ENCODE results near the gene PANK4. TPM values are rescaled to one million over a fixed set of nuclear protein-coding genes. Genes with fewer than 3 reads are reported as not detected.

PANK4 gene
- total RNA-seq, 1 experiment from 2014 or later: 45.6 TPM

DNA sequence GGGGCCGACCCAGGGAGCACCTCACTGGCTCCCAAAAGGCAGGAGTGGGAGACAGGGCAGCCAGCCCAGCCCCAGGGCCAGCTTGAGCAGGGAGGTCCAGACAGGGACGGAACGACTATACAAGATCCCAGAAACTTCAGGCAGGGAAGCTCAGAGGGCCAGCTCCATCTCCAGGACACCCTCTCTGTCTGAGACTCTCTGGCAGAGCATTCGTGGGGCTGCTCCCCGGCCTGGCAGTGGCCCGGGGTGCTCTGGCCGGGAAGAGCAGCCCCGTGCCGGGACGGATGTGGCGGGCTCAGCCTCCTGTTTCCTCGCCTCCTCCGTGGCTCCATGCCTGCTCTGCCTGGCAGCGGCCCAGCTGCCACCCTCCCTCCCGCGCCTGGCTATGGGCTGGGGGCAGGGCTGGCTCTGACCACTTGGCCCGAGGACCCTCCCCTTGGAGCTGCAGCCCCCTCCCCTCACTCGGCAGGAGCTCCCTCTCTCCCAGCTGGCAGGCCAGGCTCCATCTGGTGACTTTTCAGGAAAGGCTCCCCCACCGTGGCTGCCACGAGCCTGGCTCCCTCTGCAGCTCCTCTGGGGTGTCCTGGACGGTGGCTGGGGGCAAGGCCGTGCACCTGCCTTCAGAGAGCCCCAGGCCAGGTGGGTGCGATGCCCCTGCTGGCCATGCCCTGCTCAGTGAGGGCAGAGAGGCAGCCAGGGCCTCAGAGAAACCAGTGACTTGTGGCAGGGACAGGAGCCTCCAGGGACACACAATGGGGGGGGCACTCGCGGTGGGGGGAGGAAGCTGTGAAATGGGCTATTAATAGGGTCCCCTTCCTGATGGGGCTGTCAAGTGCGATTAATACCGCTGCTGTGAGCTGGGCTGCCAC, 55.9 kb downstream of the PANK4 start:
- Histone ChIP-seq H3K9me3 (ENCODE audit: low read depth, low read length, poor library complexity, severe bottlenecking) (no peaks in the 10 kb centered on the region), H3K27me3 (replicated peaks; ENCODE audit: insufficient read depth, low read depth, low read length, poor library complexity) (peaks cover 42% of the 10 kb centered on the region), H3K4me3 (ENCODE audit: low read depth, low read length, poor library complexity, severe bottlenecking) (no peak overlapping the region), H3K4me1 (ENCODE audit: insufficient read depth, low read length, poor library complexity, severe bottlenecking) (no peaks in the 10 kb centered on the region), H3K36me3 (ENCODE audit: insufficient read depth, low read length, poor library complexity, severe bottlenecking) (no peaks in the 10 kb centered on the region), H3K27ac (ENCODE audit: low read depth, low read length, poor library complexity, severe bottlenecking) (no peak overlapping the region)
- POLR2A ChIA-PET (ENCODE audit: low non-redundant PET): no interaction called here
- CTCF ChIA-PET: no interaction called here
- intact Hi-C loops (cut with micrococcal nuclease; ENCODE audit: unreplicated experiment): no loop called here
- TF ChIP-seq CTCF (conservative IDR thresholded peaks at IDR 0.05; ENCODE audit: low read depth, low read length): no peak
- TF ChIP-seq EZH2 (IDR thresholded peaks at IDR 0.05; ENCODE audit: borderline replicate concordance, low read depth, low read length, poor library complexity, severe bottlenecking): no peak
- DNase-seq (ENCODE audit: low spot score): no peak
- BruUV-seq (replicated peaks): no TSS peak

GRCh38 chr1:2469103-2469940, 57.1 kb downstream of the PANK4 start:
- ChIA-PET CTCF (no interaction called here), POLR2A (ENCODE audit: low non-redundant PET) (no interaction called here)
- no peak for DNase-seq (ENCODE audit: low spot score)
- intact Hi-C loops (cut with micrococcal nuclease; ENCODE audit: unreplicated experiment): no loop called here
- H3K9me3 ChIP-seq (ENCODE audit: low read depth, low read length, poor library complexity, severe bottlenecking): no peaks in the 10 kb centered on the region
- peaks cover 54% of the 10 kb centered on the region for H3K27me3 ChIP-seq (replicated peaks; ENCODE audit: insufficient read depth, low read depth, low read length, poor library complexity)
- H3K4me3 ChIP-seq (ENCODE audit: low read depth, low read length, poor library complexity, severe bottlenecking): no peak overlapping the region
- H3K36me3 ChIP-seq (ENCODE audit: insufficient read depth, low read length, poor library complexity, severe bottlenecking): no peaks in the 10 kb centered on the region
- H3K4me1 ChIP-seq (ENCODE audit: insufficient read depth, low read length, poor library complexity, severe bottlenecking): no peaks in the 10 kb centered on the region
- TF ChIP-seq CTCF (conservative IDR thresholded peaks at IDR 0.05; ENCODE audit: low read depth, low read length): no peak
- no peak for TF ChIP-seq EZH2 (IDR thresholded peaks at IDR 0.05; ENCODE audit: borderline replicate concordance, low read depth, low read length, poor library complexity, severe bottlenecking)
- no TSS peak for BruUV-seq (replicated peaks)
- H3K27ac ChIP-seq (ENCODE audit: low read depth, low read length, poor library complexity, severe bottlenecking): no peak overlapping the region

DNA sequence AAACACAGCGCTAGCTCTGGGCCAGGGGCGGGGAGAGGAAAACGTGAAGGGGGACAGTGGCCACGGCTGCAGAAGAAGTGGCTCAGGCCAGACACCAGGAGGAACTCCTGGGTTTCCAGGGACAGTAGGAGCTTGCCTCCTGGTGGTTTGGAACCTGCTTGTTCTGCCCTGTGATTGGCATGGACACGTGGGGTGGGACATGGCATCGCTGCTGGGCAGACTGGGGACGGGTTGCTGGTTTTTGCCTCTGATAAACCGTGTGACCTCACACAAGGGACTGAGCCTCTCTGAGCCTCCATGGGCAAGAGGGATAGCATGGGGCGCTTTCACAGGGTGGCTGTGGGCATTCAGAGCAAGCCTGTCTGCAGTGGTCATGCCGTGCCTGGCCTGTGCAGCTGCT, 57.9 kb downstream of the PANK4 start:
- Histone ChIP-seq H3K27ac (ENCODE audit: low read depth, low read length, poor library complexity, severe bottlenecking) (no peak overlapping the region), H3K27me3 (replicated peaks; ENCODE audit: insufficient read depth, low read depth, low read length, poor library complexity) (peaks cover 62% of the 10 kb centered on the region), H3K4me1 (ENCODE audit: insufficient read depth, low read length, poor library complexity, severe bottlenecking) (no peaks in the 10 kb centered on the region), H3K4me3 (ENCODE audit: low read depth, low read length, poor library complexity, severe bottlenecking) (no peak overlapping the region), H3K9me3 (ENCODE audit: low read depth, low read length, poor library complexity, severe bottlenecking) (no peaks in the 10 kb centered on the region), H3K36me3 (ENCODE audit: insufficient read depth, low read length, poor library complexity, severe bottlenecking) (no peaks in the 10 kb centered on the region)
- no peak for TF ChIP-seq CTCF (conservative IDR thresholded peaks at IDR 0.05; ENCODE audit: low read depth, low read length)
- no peak for TF ChIP-seq EZH2 (IDR thresholded peaks at IDR 0.05; ENCODE audit: borderline replicate concordance, low read depth, low read length, poor library complexity, severe bottlenecking)
- POLR2A ChIA-PET (ENCODE audit: low non-redundant PET): no interaction called here
- intact Hi-C loops (cut with micrococcal nuclease; ENCODE audit: unreplicated experiment): no loop called here
- no TSS peak for BruUV-seq (replicated peaks)
- CTCF ChIA-PET: no interaction called here
- no peak for DNase-seq (ENCODE audit: low spot score)

Measured in A673 (cell line).